ENCODE results near the gene ITIH5.
A peak's percentile ranks its signal among the peaks of the same experiment; 100 is the strongest.

The ITIH5 gene

GRCh38 chr10:7526017-7526400, 140.8 kb downstream of the ITIH5 start:
- H3K4me2 ChIP-seq (ENCODE audit: low read depth, low read length, poor library complexity, severe bottlenecking) = no peak overlapping the region
- no peaks in the 10 kb centered on the region for H3K36me3 ChIP-seq (ENCODE audit: insufficient read depth, low read length)
- H3K9ac ChIP-seq (ENCODE audit: low read depth, low read length, poor library complexity, severe bottlenecking) = no peak overlapping the region
- H3K4me1 ChIP-seq (ENCODE audit: insufficient read depth, low read length, poor library complexity, severe bottlenecking) = no peaks in the 10 kb centered on the region
- H4K20me1 ChIP-seq (ENCODE audit: insufficient read depth, low read length, poor library complexity, severe bottlenecking) = no peaks in the 10 kb centered on the region
- H3K27me3 ChIP-seq (ENCODE audit: insufficient read depth, low read length, poor library complexity, severe bottlenecking) = no peaks in the 10 kb centered on the region
- H3F3A ChIP-seq (ENCODE audit: low read depth) = no peaks in the 10 kb centered on the region
- no peak overlapping the region for H2AFZ ChIP-seq (ENCODE audit: low read length)
- H3K9me2 ChIP-seq (replicated peaks; ENCODE audit: low read depth, low read length) = no peaks in the 10 kb centered on the region
- no peak for TF ChIP-seq EZH2phosphoT487 (IDR thresholded peaks at IDR 0.05; ENCODE audit: borderline replicate concordance)
- TF ChIP-seq, protein P1, sequence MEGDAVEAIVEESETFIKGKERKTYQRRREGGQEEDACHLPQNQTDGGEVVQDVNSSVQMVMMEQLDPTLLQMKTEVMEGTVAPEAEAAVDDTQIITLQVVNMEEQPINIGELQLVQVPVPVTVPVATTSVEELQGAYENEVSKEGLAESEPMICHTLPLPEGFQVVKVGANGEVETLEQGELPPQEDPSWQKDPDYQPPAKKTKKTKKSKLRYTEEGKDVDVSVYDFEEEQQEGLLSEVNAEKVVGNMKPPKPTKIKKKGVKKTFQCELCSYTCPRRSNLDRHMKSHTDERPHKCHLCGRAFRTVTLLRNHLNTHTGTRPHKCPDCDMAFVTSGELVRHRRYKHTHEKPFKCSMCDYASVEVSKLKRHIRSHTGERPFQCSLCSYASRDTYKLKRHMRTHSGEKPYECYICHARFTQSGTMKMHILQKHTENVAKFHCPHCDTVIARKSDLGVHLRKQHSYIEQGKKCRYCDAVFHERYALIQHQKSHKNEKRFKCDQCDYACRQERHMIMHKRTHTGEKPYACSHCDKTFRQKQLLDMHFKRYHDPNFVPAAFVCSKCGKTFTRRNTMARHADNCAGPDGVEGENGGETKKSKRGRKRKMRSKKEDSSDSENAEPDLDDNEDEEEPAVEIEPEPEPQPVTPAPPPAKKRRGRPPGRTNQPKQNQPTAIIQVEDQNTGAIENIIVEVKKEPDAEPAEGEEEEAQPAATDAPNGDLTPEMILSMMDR (conservative IDR thresholded peaks at IDR 0.05; ENCODE audit: low read length) = no peak
- H3K9me3 ChIP-seq (ENCODE audit: insufficient read depth, low read depth, low read length) = no peaks in the 10 kb centered on the region
- no peak overlapping the region for H3K4me3 ChIP-seq (ENCODE audit: low read length, poor library complexity, severe bottlenecking)
- no peaks in the 10 kb centered on the region for H3K79me2 ChIP-seq (ENCODE audit: insufficient read depth, low read length)

DNA sequence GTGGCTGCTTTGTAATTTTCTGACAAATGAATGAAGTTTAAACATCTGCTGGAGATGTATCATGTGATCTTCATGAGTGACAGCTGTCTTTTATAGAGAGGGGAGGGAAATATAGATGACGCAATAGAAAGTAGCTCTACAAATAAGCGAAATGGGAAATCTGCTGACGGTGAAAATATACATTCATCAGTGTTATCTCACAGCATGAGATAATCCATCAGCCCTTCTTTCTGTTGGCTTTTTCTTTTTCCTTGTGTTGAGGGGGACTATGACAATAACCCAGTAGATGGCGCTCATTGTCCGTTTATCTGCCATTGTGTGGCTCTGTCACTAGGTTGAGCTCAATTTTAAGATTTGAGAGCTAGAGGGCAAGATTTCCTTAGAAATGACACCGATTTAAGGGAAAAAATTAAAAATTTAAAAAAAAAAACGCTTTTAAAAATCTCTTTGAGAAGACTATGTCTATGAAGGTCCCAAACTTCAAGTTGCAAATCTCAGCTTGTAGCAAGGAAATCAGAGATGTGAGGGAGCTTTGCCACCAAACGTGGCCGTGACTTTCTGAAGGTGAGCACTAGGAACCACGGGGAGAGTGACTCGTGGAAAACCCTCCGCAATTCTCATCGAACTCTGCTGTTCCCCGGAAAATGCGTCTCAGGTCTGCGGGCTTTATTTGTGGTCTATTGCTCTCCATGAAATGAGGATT, 141.3 kb downstream of the ITIH5 start:
- no peak overlapping the region for H3K4me3 ChIP-seq (ENCODE audit: low read length, poor library complexity, severe bottlenecking)
- H2AFZ ChIP-seq (ENCODE audit: low read length) = no peak overlapping the region
- H3K9ac ChIP-seq (ENCODE audit: low read depth, low read length, poor library complexity, severe bottlenecking) = no peak overlapping the region
- H4K20me1 ChIP-seq (ENCODE audit: insufficient read depth, low read length, poor library complexity, severe bottlenecking) = no peaks in the 10 kb centered on the region
- H3K4me2 ChIP-seq (ENCODE audit: low read depth, low read length, poor library complexity, severe bottlenecking) = no peak overlapping the region
- no peaks in the 10 kb centered on the region for H3F3A ChIP-seq (ENCODE audit: low read depth)
- H3K9me2 ChIP-seq (replicated peaks; ENCODE audit: low read depth, low read length) = no peaks in the 10 kb centered on the region
- H3K9me3 ChIP-seq (ENCODE audit: insufficient read depth, low read depth, low read length) = no peaks in the 10 kb centered on the region
- H3K79me2 ChIP-seq (ENCODE audit: insufficient read depth, low read length) = no peaks in the 10 kb centered on the region
- no peaks in the 10 kb centered on the region for H3K27me3 ChIP-seq (ENCODE audit: insufficient read depth, low read length, poor library complexity, severe bottlenecking)
- no peaks in the 10 kb centered on the region for H3K4me1 ChIP-seq (ENCODE audit: insufficient read depth, low read length, poor library complexity, severe bottlenecking)
- no peaks in the 10 kb centered on the region for H3K36me3 ChIP-seq (ENCODE audit: insufficient read depth, low read length)
- no peak for TF ChIP-seq EZH2phosphoT487 (IDR thresholded peaks at IDR 0.05; ENCODE audit: borderline replicate concordance)
- TF ChIP-seq, protein P1 (conservative IDR thresholded peaks at IDR 0.05; ENCODE audit: low read length) = peak; percentile 91

DNA sequence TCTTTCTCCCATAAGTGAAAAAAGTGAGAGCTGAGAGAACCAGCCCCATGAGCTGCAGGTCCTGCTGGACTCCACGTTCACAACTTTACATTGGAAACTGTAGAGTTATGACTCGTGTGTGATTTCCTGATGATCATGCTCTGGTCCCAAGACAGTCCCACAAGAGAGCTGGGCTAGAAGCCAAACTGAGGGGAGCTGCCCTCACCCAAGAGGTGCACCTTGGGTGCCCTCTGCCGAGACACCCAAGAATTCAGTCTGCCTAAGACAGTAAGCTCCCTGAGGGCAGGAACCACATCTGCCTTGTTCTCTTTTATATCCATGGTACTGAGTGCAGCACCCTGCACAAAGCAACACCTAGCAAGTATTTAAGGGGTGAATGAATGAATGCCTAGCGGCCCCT, 143.1 kb downstream of the ITIH5 start:
- no peaks in the 10 kb centered on the region for H3K9me2 ChIP-seq (replicated peaks; ENCODE audit: low read depth, low read length)
- H4K20me1 ChIP-seq (ENCODE audit: insufficient read depth, low read length, poor library complexity, severe bottlenecking) = no peaks in the 10 kb centered on the region
- TF ChIP-seq, protein P1 (conservative IDR thresholded peaks at IDR 0.05; ENCODE audit: low read length) = no peak
- TF ChIP-seq EZH2phosphoT487 (IDR thresholded peaks at IDR 0.05; ENCODE audit: borderline replicate concordance) = no peak
- no peaks in the 10 kb centered on the region for H3F3A ChIP-seq (ENCODE audit: low read depth)
- no peaks in the 10 kb centered on the region for H3K79me2 ChIP-seq (ENCODE audit: insufficient read depth, low read length)
- no peaks in the 10 kb centered on the region for H3K36me3 ChIP-seq (ENCODE audit: insufficient read depth, low read length)
- H3K9me3 ChIP-seq (ENCODE audit: insufficient read depth, low read depth, low read length) = no peaks in the 10 kb centered on the region
- H3K9ac ChIP-seq (ENCODE audit: low read depth, low read length, poor library complexity, severe bottlenecking) = no peak overlapping the region
- H3K4me3 ChIP-seq (ENCODE audit: low read length, poor library complexity, severe bottlenecking) = no peak overlapping the region
- no peak overlapping the region for H2AFZ ChIP-seq (ENCODE audit: low read length)
- no peaks in the 10 kb centered on the region for H3K27me3 ChIP-seq (ENCODE audit: insufficient read depth, low read length, poor library complexity, severe bottlenecking)
- H3K4me2 ChIP-seq (ENCODE audit: low read depth, low read length, poor library complexity, severe bottlenecking) = no peak overlapping the region
- no peaks in the 10 kb centered on the region for H3K4me1 ChIP-seq (ENCODE audit: insufficient read depth, low read length, poor library complexity, severe bottlenecking)
